ENCODE results near the gene ERICH6B.

DNA sequence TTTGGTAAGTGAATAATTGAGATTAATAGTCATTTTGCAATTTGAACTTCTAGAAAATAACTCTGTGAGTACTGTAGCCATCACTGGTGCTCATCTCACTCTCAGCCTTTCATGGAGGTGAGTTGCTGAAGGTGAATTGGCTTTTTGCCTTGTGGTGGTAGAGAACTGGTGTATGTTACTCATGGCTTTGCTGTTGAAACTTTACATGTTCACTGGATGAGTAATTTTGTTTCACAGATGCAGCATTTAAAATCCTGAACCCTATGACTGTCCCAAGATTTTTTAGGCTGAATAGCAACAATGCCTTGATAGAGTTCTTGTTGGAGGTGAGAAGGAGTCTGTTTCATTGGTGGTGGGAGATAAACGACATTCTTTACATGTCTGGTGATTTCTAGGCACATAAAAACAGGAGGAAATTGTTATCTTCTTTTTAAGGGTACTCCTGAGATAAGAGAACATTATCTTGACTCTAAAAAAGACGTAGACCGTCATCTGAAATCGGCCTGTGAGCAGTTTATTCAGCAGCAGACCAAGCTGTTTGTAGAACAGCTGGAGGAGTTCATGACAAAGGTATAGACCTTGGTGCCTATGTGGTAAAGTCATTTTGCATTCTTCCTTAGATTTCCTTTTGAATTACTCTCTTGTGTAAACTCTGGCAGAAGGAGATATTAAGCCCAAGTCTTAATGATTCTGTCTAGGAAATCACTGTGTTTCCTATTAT lies 96.9 kb downstream of the ERICH6B start:
- TF ChIP-seq CTCF (IDR thresholded peaks at IDR 0.05; ENCODE audit: poor library complexity): no peak
- no peak for TF ChIP-seq EZH2 (IDR thresholded peaks at IDR 0.05; ENCODE audit: borderline replicate concordance)
- no peak for TF ChIP-seq EZH2phosphoT487 (IDR thresholded peaks at IDR 0.05; ENCODE audit: low read depth, severe bottlenecking, unreplicated experiment)
